Tibial nerve (tissue), 4 donors: Measurements from ENCODE around the gene ZNF385D. TPM values are rescaled to one million over a fixed set of nuclear protein-coding genes. Genes with fewer than 3 reads are reported as not detected.

Experiments
- DNase-seq, 2 donors: peaks; one replicate each; pipeline ENCODE4 v3.0.0-alpha.2; 2019; ENCODE audit warnings: low spot score in 2 of 2
- H3K27ac ChIP-seq, 4 donors: fragments of 200-600 bp; sonication (generic) in 3 of 4; one replicate each; pipeline ENCODE4 v1.5.1; 2017 to 2019; ENCODE audit warnings: mild to moderate bottlenecking in 1 of 4
- H3K27me3 ChIP-seq, 2 donors: fragments of 200-600 bp; sonication (generic) in 1 of 2; one replicate each; pipeline versions ENCODE4 v1.5.1 to v1.6.0; 2017 to 2019
- H3K36me3 ChIP-seq, 3 donors: fragments of 200-600 bp; sonication (generic); one replicate each; pipeline ENCODE4 v1.5.1; 2018 to 2019
- H3K4me1 ChIP-seq, 4 donors: fragments of 200-600 bp; sonication (generic) in 3 of 4; one replicate each; pipeline ENCODE4 v1.5.1; 2017 to 2019
- H3K4me3 ChIP-seq, 4 donors: fragments of 200-600 bp; sonication (generic) in 3 of 4; one replicate each; pipeline ENCODE4 v1.5.1; 2017 to 2019; ENCODE audit warnings: mild to moderate bottlenecking in 1 of 4, moderate library complexity in 1 of 4
- H3K9me3 ChIP-seq, 4 donors: fragments of 200-600 bp; sonication (generic) in 3 of 4; one replicate each; pipeline ENCODE4 v1.5.1; 2017 to 2019
- CTCF ChIP-seq, 5 experiments: fragments of 200-600 bp in 3 of 5; fragments of 450-650 bp in 2 of 5; sonication (generic) in 3 of 5; IDR thresholded peaks; one replicate each; pipeline ENCODE4 v1.5.1; 2016 to 2019; ENCODE audit warnings: antibody characterized with exemption in 5 of 5, mild to moderate bottlenecking in 3 of 5, moderate library complexity in 2 of 5
- EP300 ChIP-seq, 2 donors: sonication (generic); formaldehyde crosslinking; IDR thresholded peaks; one replicate each; pipeline ENCODE4 v1.6.1; 2017; ENCODE audit warnings: antibody characterized with exemption in 2 of 2, mild to moderate bottlenecking in 1 of 2
- POLR2A ChIP-seq, 2 donors: fragments of 450-650 bp; IDR thresholded peaks; one replicate each; pipeline ENCODE4 v1.6.1; 2017; ENCODE audit warnings: antibody characterized with exemption in 2 of 2, mild to moderate bottlenecking in 2 of 2, moderate library complexity in 2 of 2
- WGBS, 2 donors: methylation state at CpG; one replicate each; pipeline ENCODE4 v1.1.5; 2018; 5-methylcytosine and 5-hydroxymethylcytosine counted together
- total RNA-seq, 4 donors: library from RNA; depleted of rRNA; stranded (reverse); fragments of >200 nt; gene quantifications; one replicate each; pipeline ENCODE4 v1.1.0, GENCODE V29; 2016

Gene ZNF385D
- total RNA-seq, 4 donors from 2014 or later = 2.7 to 9.0 (median 4.4) TPM

- Histone ChIP-seq H3K4me1 (no peaks in the 10 kb centered on the region), H3K27me3 (no peaks in the 10 kb centered on the region), H3K9me3 (peaks cover 0 to 2% (median 0%) of the 10 kb centered on the region in 4 donors), H3K4me3 (no peak overlapping the region), H3K27ac (no peak overlapping the region), H3K36me3 (no peaks in the 10 kb centered on the region)
- TF ChIP-seq CTCF (IDR thresholded peaks at IDR 0.05) (no peak), POLR2A (IDR thresholded peaks at IDR 0.05) (no peak), EP300 (IDR thresholded peaks at IDR 0.05) (no peak)
- no peak for DNase-seq
Observed at GRCh38 chr3:21562243-21562642, 188.8 kb downstream of the ZNF385D start.

GRCh38 chr3:21561472-21561871 is 189.5 kb downstream of the ZNF385D start:
- peaks cover 0 to 4% (median 0%) of the 10 kb centered on the region in 4 donors for H3K9me3 ChIP-seq
- DNase-seq = no peak
- no peak overlapping the region for H3K27ac ChIP-seq
- no peak overlapping the region for H3K4me3 ChIP-seq
- no peaks in the 10 kb centered on the region for H3K4me1 ChIP-seq
- WGBS, 2 donors = 66 to 74% methylated on average over 2 of the region's 2 CpGs
- TF ChIP-seq EP300 (IDR thresholded peaks at IDR 0.05) = no peak
- no peak for TF ChIP-seq POLR2A (IDR thresholded peaks at IDR 0.05)
- TF ChIP-seq CTCF (IDR thresholded peaks at IDR 0.05) = no peak
- H3K27me3 ChIP-seq = no peaks in the 10 kb centered on the region
- no peaks in the 10 kb centered on the region for H3K36me3 ChIP-seq

- no peaks in the 10 kb centered on the region for H3K9me3 ChIP-seq
- no peak for DNase-seq
- TF ChIP-seq EP300 (IDR thresholded peaks at IDR 0.05) (no peak), POLR2A (IDR thresholded peaks at IDR 0.05) (no peak), CTCF (IDR thresholded peaks at IDR 0.05) (no peak)
- H3K4me1 ChIP-seq = no peaks in the 10 kb centered on the region
- 91 to 99% methylated on average over 2 of the region's 2 CpGs for WGBS, 2 donors
- H3K36me3 ChIP-seq = no peaks in the 10 kb centered on the region
- H3K27ac ChIP-seq = no peak overlapping the region
- H3K27me3 ChIP-seq = no peaks in the 10 kb centered on the region
- H3K4me3 ChIP-seq = no peak overlapping the region
Observed at GRCh38 chr3:21551019-21551418, 200.0 kb downstream of the ZNF385D start.

GRCh38 chr3:21544076-21544462 is 206.9 kb downstream of the ZNF385D start:
- no peak for DNase-seq
- Histone ChIP-seq H3K9me3 (peaks cover 0 to 8% (median 0%) of the 10 kb centered on the region in 4 donors), H3K4me3 (no peak overlapping the region), H3K27ac (no peak overlapping the region), H3K27me3 (no peaks in the 10 kb centered on the region), H3K36me3 (no peaks in the 10 kb centered on the region), H3K4me1 (no peaks in the 10 kb centered on the region)
- TF ChIP-seq POLR2A (IDR thresholded peaks at IDR 0.05) (no peak), EP300 (IDR thresholded peaks at IDR 0.05) (no peak), CTCF (IDR thresholded peaks at IDR 0.05) (no peak)
- 76 to 78% methylated on average over 4 of the region's 4 CpGs for WGBS, 2 donors

- no peak overlapping the region for H3K4me3 ChIP-seq
- no peak for TF ChIP-seq EP300 (IDR thresholded peaks at IDR 0.05)
- no peak for TF ChIP-seq POLR2A (IDR thresholded peaks at IDR 0.05)
- no peak for TF ChIP-seq CTCF (IDR thresholded peaks at IDR 0.05)
- DNase-seq = no peak
- peaks cover 0 to 8% (median 0%) of the 10 kb centered on the region in 4 donors for H3K9me3 ChIP-seq
- no peaks in the 10 kb centered on the region for H3K4me1 ChIP-seq
- no peaks in the 10 kb centered on the region for H3K36me3 ChIP-seq
- no peaks in the 10 kb centered on the region for H3K27me3 ChIP-seq
- H3K27ac ChIP-seq = no peak overlapping the region
- 79 to 87% methylated on average over 15 of the region's 15 CpGs for WGBS, 2 donors
Observed at GRCh38 chr3:21543380-21544075, 207.5 kb downstream of the ZNF385D start.
